ENCODE results near the gene ACTL8.

The ACTL8 gene

DNA sequence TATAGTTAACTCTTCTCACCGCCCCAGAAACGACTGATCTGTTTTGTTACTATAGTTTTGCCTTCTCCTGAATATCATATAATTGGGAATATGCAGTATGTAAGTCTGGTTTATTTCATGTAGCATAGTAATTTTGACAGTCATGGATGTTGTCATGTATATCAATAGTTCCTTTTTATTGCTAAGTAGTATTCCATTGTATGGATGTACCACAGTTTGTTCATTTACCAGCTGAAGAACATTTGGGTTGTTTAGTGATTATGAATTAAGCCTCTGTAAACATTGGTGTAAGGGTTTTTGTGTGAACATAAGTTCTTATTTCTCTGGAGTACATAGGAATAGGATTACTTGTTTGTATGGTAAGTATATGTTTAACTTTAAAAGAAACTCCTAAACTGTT, 55.5 kb downstream of the ACTL8 start:
- no peak for DNase-seq

DNA sequence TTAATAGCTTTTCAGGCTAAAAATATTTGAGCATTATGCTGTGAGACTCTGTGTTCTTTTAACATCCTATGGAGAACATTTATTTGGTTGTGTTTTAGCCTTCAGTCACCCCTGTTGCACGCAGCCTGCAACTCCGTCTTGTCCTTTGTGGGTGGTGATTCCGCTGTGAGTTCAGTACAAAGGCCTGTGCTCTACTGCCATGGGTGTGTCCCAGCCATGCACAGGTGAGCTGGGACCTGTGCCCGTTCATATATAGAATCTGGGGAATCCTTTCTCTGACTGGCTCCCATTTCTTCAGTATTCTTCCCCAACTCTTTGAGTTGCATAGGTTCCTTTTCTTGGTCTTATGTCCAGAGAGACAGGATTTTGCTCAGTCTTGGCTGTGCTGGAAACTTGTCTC, 61.4 kb downstream of the ACTL8 start:
- DNase-seq: no peak

DNA sequence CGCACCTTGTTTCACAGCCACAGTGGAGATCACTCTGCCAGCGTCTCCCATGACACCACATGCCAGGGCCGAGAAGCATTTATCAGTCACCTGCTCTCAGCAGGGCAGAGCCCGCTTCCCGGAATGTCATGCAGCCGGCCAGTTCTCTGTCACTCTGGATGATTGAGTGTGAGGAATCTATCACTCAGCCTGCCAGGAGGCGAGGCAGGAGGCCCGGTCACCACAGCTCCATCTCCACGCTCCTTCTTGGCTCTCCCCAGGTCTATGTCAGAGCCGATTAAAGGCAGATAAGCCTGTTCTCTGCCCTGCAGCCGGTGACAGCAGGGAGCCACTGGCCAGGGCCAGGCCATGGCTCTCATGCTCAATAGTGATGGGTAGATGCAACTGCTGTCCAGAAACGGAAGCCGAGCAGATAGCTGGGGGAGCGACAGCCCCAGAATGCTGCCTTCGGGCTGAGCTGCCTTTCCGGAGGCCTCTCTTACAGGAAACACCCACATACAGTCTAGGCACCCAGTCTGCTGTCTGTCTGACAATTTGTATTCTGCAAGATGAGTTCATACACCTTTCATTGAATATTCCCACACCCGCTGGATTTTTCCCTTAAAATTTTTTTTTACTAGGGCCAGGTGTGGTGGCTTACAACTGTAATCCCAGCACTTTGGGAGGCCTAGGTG, 64.1 kb downstream of the ACTL8 start:
- no peak for DNase-seq

DNA sequence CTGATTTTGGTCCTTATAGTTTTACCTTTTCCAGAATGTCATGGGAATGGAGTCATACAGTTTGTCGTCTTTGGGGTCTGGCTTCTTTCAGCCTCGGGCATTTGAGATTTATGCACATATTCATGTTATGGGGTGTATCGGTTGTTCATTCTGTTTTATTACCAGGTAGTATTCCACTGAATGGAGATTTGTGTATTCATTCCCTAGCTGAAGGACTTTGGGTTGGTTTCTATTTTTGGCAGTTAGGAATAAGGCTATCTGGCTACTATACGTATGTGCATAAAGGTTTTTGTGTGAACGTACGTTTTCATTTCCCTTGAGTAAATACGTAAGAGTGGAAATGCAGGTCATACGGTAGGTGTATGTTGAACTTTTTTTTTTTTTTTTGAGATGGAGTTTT, 65.1 kb downstream of the ACTL8 start:
- DNase-seq: no peak

DNA sequence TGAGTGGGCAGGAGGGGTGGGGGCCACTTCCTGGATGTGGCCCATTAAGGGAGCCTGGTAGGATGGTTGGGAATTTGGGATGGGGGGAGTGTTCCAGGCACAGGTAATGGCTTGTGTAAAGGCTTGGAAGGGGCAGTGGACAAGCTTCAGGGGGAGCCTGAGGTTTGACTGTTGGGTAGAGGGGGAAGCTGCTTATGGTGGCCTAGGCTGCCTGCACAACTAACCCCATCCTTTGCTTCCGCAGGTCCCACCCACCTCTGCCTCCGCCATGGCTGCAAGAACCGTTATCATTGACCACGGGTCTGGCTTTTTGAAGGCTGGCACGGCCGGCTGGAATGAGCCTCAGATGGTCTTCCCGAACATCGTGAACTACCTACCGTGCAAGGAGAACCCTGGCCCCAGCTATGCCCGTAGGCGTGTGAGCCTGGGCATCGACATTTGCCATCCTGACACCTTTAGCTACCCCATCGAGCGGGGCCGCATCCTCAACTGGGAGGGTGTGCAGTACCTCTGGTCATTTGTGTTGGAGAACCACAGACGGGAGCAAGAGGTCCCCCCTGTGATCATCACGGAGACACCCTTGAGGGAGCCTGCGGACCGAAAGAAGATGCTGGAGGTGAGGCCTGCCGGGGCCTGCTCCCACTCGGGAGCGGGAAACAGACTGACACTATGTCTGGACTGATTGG, 67.8 kb downstream of the ACTL8 start:
- no peak for DNase-seq

DNA sequence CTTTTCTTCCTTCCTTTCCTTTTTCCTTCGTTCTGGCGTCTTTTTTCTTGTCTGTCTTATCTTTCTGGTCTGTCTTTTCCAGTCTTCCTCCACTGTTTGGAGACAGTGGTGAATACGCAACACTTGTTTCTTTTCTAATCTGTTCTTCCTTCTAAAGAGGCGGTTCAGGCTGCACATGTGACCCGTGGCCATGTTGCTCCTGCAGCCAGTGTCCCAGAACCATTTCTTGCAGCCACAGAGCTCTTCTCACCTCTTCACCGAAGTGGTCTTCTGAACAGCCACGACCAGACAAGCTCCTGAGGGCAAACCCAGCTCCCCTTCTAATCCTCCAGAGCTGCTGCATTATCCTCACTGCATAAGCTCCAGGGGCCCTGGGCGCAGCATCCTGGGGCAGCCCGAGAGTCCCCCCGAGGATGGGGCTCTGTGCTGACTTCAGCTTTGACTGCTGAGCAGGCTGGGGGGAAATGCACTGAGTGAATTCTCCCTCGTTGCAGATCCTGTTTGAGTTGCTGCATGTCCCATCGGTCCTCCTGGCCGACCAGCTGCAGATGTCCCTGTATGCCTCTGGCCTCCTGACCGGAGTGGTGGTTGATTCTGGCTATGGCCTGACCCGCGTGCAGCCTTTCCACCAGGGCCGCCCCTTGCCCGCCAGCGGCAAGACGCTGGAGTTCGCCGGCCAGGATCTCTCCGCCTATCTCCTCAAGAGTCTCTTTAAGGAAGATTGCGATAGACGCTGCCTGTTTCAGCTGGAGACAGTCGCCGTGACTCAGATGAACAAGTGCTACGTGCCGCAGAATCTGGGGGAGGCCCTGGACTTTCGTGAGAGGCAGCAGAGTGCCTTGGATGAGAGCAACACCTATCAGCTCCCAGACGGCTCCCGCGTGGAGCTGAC, 70.4 kb downstream of the ACTL8 start:
- DNase-seq: no peak

DNA sequence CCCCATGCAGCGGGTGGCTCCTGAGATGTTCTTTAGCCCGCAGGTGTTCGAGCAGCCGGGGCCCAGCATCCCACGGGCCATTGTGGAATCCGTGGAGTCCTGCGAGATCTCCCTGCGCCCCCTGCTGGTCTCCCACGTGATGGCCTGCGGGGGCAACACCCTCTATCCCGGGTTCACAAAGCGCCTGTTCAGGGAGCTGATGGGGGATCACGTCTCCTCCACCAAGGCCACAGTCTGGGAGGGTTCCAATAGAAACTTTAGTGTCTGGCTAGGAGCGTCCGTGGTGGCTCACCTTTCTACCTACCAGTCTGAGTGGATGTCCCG, 71.0 kb downstream of the ACTL8 start:
- DNase-seq: no peak

DNA sequence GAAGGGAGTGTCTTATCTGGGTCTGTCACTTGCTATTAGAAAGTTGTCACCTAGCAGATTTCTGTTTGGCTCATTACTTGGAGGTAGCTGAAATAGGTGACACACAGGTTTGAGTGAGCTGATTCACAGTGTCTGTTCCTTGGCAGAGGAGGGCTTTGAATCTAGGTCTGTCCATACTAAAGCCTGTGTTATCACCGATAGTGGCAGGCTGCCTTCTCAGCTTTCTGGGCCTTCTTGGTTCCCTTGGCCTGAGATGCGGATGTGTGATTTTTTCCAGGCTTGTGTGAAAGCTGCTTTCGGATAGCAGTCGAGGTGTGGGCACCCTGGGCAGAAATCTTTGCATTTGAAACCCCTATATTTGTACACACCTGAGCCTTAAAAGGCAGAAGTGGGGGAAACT, 73.9 kb downstream of the ACTL8 start:
- no peak for DNase-seq

DNA sequence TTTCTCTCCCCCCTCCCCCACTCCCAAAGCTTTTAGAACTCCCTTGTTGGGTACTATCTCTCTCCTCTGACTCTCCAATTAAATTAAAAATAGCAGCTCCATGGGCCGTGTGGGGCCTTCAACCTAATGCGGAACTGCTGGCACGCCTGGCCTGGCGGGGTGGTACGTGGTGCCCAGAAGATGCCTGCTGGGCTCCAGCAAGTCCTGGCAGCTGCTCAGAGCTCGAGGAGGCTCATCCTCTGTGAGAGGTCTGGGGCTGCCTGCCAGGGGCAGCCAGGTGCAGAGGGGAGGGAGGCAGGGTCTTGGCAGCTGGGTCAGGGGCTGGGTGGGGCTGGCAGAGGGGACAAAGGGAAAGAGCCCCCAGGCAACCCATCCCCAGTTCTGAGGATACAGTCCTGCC, 74.4 kb downstream of the ACTL8 start:
- DNase-seq: no peak

DNA sequence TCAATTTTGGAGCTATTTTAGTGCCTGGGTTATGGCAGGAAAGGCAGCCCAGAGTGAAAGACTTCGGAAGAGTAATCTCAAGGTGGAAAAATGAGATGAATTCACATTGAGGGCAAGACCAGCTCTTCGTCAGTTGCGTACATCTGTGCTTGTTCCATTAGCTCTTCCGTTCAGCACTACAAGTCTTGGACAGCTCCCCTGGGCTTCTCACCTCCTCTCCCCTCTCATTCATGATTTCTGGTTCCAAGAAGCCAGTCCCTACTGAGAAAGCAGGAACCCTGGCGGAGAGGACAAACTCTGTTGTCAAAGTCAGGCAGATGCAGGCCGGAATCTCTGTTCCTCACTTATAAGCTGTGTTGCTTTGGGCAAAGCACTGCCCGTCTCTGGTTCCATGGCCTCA, 76.5 kb downstream of the ACTL8 start:
- no peak for DNase-seq

DNA sequence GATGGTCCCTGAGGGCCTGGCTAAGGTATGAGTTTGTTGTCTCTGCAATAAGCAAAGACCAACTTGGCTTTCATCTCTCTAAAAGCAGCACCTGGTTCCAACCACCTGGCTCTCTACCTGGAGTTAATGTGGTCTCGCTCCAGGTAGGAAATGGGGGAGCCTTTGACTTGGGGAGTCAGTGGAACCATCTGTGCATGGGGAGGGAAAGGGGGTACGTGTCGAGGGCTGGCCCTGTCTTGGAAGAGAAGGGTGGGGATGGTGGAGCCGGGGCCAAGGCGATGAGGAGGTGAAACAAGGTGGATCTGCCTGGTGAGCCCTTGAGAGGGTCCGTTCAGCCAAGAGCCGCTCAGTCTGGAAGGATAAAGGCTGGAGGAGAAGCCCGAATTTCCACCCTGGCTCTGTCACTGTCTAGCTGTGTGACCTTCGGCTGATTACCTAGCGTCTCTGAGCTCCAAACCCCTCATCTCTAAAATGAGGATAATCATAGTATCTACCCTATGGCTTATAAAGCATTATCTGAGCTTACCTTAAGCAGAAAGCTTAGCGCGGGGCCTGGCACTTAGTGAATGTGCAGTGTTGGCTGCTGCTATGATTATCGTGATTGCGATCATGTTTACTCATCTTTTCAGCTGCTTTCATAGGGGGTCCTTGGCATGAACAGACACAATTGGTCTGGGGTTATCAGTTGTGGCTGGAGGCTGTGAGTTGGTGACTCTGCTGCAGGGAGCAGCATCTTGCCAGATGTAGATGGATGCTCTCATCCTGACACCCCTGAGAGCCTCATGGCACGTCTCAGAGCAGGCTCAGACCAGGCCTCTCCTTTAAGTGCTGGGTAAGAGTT, 78.7 kb downstream of the ACTL8 start:
- no peak for DNase-seq

DNA sequence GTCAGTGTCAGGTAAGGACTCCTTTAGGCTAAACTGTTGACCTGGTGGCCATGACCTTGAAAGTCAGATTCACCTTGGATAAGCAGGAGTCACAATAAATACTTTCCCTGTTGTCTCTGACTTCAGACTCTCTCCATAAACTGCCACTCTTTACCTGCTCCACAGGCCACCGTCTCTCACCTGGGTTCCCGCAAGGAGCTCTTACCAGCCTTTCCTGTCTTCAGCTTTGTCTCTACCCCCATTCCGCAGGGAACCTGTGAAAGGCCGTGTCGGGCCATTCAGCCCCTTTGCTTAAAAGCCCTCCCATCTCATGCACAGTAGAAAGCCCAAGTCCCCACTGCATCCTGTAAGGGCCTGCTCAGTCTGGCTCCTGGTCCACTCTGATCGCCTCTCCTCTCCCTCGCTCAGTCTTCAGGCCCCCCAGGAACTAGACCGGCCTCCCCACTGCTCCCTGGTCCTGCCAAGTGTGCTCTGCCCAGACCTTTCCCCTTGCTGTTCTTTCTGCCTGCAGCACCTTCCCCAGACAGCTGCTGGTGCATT, 79.5 kb downstream of the ACTL8 start:
- no peak for DNase-seq

DNA sequence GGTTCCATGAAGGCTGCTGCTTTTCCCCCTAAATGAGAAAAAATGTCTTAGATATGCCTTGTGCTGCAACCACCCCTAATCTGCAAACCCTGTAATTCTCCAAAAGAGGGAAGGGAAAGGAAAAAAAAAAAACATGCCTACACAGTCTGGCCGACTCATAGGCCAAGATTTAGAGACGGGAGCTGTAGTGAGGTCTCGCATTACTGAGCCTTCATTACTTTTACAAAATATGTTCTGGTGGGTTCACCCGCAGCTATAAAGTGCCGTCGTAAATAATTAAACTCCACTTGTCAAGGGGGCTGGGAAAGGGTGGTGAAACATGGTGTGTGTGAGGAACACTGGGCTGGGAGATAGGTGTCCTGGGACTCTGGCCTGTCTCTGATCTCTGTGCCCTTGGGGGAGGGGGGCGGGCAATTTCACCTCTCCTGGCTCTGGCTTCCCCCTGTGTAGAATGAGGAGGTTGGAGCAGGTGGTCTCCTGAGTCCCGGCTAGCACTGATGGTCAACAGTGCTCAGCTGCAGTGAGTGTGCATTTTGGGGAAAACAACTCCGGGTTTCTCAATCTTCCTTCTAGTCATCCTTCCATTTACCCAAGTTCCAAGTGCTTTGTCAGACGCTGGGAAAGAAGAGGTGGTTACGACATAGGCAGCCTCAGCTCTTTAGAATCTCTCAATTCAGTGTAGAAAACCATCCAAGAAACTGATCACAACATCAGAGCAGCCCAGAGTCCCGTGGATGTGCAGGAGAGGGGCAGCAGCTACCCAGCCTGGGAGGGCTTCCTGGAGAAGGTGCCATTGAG, 82.3 kb downstream of the ACTL8 start:
- DNase-seq: no peak

DNA sequence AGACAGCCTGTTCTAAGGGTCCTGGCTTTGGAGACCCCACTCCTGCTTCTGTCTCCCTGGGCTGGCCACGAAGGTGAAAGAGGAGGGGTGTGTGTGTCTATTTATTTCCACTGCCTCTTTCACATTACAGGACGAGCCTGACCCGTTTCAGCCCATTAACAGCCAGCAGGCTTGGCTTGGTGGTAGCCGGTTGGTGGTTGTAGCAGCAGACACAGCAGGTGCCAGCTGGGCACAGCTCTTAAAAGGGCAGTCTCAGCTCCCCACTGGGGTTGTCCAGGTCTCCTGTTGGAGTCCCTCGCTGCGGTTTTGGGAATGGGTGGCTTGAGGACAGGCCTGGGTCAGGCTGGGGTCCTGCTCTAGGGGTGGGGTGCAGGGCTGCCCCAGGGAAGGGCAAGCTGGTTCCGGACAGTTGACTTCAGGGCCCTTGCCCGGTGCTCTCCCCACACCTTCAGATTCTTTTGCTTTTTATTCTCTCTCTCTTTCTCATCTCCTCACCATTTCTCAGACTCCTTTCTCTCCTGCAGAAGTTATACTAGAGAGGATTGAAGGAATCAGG, 84.6 kb downstream of the ACTL8 start:
- no peak for DNase-seq

DNA sequence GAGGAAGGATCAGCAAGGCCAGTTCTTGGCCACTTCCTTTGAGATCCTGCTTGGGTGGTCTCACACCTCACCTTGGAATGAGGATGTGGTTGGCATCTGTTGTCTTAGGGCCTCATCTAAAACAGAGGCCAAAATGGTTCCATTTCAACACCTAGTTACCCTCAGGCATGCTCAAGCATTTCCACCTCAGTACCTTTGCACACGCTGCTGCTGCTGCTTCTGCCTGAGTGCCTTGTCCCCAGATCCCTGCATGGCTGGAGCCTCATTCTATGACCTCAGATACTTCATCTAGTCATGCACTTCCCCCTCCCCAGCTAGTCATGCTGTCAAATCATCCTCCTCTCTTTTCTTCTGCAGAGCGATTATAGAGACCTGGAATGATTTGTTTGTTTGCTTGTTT, 86.8 kb downstream of the ACTL8 start:
- DNase-seq: no peak

DNA sequence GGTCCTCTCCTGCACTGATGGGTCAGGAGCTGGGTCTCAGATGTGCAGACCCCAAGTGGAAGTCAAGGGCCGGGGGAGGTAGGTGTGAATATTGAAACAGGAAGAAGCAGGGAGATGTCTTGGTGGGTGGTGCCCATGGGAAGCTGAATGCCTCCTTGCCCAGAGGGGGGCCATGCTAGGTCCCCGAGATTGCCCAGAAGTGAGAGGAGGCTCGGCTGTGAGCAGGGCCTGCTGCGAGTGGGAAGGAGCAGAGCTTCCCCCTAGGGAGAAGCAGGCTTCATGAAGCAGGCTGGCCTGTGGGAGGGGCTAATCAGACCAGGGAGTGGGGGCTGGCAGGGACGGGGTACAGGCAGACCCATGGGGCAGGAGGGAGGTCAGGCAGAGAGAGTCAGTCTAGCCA, 87.6 kb downstream of the ACTL8 start:
- DNase-seq: no peak

DNA sequence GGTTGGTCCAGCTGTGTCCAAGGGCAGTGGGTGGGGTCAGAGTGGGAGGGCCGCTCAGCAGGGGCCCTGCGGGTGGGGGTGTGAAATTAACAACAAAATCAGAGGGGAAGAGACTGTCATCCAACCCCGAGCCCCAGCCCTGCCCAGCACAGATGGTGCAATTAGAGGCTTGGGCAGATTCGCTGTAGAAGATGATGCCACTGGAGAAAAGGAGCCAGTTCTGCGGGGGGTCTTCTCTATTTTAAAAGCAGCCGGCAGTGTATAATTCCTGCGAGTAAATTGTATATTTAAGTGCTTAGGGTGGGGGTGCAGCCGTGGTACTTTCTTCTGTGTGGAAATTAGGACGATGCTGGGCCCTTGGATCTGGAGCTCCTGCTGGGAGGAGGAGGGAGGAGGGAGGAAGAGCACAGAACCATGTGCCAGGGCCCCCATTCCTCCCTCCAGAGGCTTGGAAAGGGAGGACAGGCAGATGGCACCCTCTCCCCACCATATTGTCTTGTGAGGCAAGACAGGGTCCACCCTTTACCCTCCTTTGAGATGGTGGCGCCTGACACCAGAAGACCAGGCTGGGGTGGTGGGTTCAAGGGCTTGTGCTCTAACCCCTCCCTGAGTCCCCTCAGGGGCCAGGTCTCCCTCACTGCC, 89.2 kb downstream of the ACTL8 start:
- DNase-seq: no peak

DNA sequence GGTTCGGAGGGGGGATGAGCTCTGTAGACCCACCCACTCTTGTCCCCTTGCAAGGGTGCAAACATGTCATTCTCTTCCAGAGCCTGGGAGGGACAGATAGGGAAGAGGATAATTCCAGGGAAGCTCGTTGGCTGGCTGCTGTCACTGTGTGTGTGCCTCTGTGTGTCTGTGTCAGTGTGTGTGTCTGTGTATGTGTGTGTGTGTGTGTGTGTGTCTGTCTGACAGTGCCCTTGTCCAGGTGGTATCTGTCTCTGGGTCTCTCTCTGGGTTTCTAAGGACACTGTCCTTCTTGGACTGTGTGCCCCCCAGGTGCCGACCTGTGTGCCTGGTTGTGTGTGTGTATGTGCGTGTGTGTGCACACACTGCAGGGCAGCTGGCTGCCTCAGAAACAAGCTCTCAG, 90.5 kb downstream of the ACTL8 start:
- no peak for DNase-seq

DNA sequence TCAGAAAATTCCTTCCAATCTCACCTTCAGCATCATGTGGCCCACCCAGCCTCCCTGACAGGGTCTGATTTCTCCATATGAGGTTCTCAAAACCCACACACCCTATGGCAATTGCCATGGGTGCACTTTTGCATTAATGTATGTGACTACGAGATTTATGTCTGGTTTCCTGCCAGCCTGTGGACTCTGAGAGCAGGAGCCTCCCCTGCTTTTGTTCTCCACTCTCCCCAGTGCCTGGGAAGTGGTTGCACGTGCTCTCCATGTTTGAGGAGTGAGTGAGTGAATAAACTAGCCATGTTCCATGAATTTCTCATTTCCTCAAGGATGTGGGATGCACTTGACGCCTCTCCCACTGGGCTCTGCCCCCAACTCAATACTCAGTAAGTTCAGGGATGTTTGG, 91.2 kb downstream of the ACTL8 start:
- DNase-seq: no peak

DNA sequence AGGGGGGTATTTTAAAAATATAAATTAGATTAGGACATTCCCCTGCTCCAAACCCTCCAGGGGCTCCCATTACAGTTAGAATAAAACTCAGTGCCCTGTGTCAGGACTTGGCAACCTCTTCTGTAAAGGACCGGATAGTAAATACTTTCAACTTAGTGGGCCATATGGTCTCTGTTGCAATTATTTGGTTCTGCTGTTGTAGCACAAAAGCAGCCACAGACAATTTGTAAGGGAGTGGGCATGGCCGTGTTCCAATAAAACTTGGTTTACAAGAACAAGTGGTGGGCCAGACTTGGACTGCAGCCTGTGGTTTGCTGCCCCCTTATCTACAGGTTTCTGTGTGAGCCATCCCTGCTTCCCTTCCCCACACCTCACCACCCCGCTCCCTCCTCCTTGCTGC, 92.0 kb downstream of the ACTL8 start:
- DNase-seq: no peak

DNA sequence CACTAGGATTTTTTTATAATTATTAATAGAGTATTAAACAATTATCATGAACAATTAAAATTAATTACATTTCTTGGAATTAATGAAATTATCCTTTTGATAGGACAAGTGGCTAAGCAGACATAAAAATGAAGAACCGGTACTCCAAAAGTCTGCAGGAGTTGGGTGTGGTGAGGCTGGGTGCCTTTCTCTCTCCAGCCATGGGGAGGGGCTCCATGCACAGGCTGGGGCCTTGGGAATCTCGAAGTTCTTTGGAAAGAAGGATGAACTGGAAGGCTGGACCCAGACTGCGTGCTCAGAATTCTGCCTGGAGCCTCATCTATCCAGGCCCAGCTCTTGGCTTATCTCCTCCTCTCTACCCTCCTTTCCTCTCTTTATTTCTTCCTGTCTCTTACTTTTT, 94.1 kb downstream of the ACTL8 start:
- DNase-seq: no peak
